Medulla oblongata (tissue), 1 donor: ENCODE data around the gene APC2.
"Not testable (repeated sequence)": the region's sequence is repeated elsewhere in the genome, so short reads cannot be mapped to it uniquely, and the experiment has no call there.

Experiments
- DNase-seq: peaks from one replicate; pipeline ENCODE4 v3.0.0-alpha.2; 2015; ENCODE audit errors: extremely low spot score

The APC2 gene

DNA sequence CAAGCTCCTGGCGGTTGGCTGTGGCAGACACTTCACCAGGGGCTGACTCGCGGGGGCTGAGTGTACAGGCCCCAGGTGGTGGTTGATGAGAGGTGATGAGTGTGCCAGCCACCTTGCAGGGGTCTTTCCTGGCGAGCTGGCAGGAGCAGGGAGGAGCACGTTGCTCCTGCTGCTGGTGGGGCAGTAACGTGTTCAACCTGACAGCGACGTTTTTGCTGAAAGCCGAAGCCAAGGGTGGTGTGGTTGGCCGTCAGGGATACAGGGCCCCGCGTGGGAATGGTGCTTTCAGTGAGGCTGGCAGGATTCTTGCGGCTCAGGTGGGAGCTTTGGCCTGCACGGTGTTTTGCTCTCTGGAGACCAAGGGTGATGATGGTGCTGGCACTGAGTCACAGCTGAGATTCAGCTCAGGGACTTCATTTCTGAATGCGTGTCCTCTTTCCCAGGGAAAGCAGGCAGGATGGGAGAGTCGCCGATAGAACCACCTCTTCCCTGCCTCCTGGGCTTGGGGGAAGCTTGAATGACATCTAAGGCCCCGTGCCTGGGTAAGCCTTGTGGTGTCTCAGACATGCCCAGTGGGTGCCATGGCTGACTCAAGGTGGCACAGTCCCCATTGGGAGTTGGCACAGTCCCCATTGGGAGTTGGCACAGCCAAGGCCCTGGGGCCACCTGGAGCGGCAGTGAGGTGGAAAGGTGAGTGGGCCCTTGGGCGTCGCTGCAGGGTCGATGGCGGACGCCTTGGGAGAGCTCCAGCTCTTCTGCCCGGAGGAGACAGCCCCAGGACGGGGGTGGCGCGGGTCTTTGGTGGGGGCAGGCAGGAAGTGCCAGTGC is 33.7 kb upstream of the APC2 start:
- no peak for DNase-seq

DNA sequence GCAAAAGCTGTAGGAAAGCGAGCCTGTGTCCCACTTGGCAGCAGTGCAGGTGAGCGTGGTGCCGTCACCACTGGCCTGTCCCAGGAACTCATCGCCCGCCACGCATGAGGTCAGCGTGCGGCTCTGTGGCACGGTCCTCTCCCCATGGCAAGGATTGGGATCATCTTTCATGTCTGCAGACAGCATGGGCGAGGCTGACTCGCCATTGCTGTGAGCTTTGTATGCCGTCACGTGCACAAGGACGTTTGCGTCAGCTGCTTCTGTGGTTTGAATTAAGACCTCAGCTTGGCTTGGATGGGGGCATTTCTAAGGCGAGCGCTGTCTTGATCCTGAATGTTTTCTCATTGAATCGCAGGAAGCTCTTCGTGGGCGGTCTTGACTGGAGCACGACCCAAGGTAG is 32.8 kb upstream of the APC2 start:
- peak; percentile 49 for DNase-seq

GRCh38 chr19:1417681-1418495 is 32.0 kb upstream of the APC2 start:
- no peak for DNase-seq

DNA sequence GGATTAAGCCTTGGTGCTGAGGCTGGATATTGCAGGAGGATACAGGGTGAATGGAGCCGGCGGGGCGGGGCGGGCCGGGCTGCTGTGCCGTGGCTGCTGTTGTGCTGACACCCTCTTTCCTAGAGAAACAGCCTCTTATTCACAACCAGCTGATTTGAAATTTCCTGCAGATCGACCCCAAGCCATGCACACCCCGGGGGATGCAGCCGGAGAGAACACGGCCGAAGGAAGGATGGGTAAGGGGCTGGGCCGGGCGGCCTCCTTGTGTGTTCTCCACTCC is 31.5 kb upstream of the APC2 start:
- no peak for DNase-seq

DNA sequence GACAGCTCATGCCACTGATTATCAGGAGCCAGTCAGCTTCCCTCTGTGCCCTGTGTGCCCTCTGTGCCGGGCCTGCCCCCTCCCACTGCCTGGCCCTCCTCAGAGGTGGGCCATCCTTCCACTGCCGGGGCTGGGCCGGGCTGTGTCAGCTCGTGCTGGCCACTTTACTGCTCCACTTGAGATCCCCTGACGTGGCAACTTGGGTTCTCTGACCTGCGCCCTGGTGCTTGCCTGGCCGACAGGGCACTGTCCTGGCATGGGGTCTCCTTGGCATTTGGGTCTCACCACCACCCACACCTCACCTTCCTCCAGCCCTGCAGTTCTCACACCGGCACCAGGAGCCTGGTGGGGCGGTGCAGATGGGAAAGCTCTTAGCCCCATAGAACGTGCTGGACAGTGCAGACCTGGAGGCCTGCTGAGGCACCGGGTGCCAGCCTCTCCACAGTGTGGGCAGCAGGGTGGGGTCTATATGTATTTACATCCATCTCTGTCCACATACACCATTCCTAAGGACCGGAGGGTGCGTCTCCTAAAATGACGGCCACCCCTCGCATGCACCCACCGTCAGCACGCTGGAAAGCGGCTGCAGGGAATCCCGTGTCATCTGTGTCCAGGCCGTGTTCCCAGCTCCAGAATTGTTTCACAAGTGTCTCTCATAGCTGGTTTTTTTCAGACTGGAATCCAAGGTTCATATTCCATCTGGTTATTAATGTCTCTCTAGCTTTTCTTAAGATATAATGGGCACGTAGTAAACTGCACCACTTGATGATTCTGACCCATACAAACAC is 30.8 kb upstream of the APC2 start:
- DNase-seq = no peak

DNA sequence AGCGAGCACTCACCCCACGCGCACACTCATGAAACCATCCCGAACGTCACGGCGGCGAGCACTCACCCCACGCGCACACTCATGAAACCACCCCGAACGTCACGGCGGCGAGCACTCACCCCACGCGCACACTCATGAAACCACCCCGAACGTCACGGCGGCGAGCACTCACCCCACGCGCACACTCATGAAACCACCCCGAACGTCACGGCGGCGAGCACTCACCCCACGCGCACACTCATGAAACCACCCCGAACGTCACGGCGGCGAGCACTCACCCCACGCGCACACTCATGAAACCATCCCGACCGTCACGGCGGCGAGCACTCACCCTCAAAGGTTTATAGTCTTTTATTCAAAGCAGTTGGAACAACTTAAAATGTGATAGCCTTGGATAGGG is 29.8 kb upstream of the APC2 start:
- not testable (repeated sequence) for DNase-seq

DNA sequence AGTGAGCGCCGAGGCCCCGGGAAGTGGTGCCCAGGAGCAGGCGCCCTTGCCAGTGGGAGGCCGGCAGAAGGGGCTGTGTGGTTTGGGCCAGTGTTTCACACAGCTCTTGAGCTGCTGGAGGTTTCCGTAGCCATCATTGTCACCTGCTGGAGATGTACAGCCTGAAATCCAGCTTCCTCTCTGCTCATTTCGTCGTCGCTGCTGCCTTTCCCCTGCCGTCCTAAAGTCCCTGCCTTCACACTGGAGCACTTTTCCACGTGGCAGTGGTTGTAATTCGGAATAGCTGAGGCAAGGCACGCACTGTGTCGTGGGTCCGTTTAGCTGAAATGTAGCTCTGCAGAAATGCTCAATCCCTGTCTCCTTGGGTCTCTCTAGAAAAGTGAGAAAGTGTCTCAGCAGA is 29.3 kb upstream of the APC2 start:
- DNase-seq = no peak

- DNase-seq = no peak
Measured at GRCh38 chr19:1421218-1421957, 28.5 kb upstream of the APC2 start.

DNA sequence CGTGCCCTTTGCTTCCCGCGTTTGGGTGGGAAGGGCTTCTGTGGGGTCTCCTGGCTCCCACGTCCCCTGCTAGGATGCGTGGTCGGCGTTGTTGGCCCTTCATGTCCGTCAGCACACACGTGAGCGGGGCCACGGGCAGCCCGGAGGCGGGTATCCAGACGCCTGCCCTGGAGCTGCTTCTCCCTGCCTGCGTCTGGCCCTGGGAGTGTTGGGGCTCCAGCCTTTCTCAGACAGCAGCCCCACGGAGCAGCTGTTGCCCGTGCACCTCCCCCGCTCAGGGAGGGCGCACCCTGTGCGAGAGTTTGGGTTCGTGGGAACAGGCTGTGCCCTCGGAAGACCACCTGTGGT is 28.0 kb upstream of the APC2 start:
- no peak for DNase-seq

DNA sequence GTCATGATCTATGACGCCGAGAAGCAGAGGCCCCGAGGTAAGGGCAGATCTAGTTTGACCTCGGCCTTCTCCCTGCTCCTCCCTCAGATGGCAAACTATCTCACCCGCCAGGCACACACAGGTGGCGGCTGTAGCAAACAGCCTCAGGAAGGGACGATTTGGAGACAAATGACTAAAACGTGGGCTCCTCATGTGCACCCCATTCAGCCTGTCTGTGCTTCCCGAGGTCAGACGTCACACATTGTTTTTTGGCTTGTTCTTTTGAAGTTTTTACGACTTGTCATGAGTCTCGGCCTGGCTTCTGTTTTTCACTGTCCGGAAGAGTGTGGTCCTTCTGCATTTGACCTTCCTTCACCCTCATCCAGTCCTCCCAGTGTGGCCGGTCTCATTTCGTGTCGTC is 27.6 kb upstream of the APC2 start:
- no peak for DNase-seq

GRCh38 chr19:1422943-1423342 is 27.0 kb upstream of the APC2 start:
- DNase-seq = no peak

DNA sequence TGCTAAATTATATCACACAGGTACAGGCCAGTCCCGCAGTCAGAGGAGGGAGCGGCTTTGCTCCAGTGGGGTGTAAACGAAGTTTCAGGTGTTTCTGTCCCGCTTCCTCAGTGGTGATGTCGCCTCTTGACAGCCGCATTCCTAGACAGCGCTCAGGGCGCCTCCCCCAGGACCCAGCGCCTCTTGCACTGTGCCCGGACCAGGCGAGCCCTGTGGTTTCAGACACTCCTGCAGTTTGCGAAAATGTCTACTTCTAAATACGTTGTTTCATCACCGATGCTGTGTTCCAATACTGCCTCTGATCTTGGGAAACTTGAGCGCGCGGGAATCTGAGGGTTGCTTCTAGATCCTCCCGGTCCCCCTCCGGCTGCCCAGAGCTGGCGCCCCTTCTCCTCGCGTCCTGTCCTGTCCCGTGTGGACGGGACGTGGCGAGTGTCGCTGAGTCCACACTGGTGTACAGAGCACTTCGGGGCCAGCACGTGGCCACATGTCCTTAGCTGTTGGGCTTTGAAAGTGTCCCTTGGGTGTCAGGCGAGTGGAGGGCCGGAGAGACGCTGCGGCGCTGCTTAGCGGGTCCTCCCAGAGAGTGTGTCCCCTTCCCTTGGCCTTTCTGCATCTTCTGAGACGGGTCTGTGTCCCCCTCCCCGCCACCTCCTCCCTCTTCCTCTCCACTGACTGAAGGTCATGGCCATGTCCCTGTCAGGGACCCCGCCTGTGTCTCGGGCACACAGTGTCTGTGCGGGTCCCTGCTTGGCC is 26.3 kb upstream of the APC2 start:
- no peak for DNase-seq

- DNase-seq = no peak
Measured at GRCh38 chr19:1424192-1424955, 25.5 kb upstream of the APC2 start.

DNA sequence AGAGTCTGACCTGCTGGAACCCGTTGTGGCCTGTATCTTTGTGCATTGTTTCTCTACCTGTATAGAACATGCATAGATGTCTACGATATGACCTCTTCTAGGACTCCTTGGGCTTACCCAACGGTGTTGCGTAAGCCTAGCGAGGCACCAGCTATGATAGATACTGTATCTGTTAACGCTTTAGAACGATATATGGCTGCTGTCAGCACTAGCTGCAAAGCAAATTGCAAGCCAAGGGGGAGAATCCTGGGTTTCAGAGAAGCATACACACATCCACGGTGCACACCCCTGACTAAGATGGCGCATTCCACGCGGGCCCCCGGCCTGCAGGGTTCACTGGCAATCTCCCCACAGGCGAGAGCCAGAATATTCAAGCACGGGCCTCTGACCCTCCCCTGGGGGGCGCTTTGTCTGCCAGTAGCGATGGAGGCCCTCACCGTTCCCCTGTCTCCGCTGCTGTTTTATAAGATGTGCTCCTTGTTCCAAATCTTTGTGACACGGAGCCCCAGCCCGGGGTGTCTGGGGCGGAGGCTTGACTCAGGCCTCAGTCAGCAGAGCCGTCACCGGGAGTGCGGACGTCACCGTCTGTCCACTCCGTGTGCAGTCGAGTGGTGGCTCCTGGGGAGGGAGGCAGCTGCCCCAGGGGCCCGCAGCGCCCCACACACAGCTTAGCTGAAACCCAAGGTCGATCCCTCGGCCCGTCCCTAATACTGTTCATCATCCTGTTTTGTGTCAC is 24.7 kb upstream of the APC2 start:
- DNase-seq = no peak

- DNase-seq = no peak
Measured at GRCh38 chr19:1425902-1426301, 24.0 kb upstream of the APC2 start.

DNA sequence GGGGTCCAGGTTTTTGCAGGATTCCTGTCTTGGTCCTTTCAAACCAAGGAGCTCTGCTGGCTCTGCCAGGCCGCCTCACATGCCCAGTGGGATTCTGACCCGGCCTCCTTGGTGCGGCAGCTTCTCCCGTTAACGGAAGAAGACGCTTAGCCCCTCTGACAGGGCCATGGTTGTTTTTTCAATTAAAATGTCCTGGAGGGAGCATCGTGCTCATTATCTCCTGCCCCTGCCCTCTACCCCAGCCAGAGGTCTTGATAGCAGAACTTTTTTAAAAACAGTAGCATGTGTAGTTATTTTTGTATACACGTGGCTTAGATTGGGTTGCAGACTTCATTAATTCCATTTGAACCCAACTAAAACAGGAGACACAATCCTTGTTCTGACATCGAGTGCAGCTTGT is 23.2 kb upstream of the APC2 start:
- no peak for DNase-seq

DNA sequence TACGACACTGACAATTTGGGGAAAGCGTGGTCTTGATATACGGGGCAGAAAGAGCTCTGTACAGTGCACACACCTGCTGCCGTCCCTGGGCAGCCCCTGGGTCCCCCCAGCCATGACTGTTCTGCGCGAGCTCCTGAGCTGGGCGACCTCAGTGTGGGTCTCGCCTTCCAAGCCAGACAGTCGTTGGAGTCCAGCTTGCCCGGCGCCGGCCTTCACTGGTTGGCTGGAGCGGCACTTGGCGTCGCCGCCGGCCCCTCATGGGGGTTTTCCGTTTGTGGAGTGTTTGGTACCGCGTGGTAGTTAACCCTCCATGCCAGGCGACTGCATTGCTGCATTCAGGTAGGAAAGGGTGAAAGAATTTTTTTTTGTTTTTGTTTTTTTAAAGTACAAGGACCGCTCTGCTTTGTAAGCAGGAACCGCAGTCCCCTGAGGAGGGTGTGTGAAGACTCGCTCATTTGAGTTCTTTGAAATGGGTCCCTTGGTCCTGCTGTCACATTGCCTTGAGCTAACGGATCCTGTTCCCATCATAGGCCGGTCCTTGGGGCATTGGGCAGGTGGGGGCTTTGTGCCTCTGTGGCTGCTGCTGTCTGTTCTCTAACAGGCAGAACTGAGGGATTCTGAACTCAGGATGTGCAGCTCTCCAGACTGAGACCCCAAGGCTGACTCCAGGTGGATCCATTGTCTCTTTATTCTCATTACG is 22.6 kb upstream of the APC2 start:
- DNase-seq = no peak

DNA sequence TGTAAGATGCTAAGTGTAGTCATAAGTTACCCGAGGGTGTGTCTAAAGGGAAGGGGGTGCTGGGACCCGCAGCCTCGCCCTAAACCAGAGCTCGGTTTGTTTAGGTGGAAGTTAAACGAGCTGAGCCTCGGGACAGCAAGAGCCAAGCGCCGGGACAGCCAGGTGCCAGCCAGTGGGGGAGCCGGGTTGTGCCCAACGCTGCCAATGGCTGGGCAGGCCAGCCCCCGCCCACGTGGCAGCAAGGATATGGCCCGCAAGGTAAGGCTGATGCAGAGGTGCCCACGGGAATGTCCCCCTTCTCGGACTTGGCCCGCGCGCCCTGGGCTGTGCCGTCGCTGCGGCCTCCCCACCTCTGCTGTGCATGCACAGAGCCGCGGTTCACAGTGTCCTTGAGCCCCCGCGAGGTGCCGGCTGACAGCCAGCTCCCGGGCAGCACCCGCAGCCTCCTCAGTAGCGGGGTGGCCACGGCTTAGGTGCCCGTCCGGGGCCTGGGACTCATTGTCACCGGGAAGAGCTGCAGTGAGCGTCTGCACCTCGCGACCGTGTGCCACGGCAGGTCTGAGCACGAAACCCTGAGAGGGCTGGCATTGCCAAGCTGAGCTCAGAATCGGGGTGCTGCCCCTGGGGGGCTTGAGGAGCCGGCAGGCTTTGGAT is 21.1 kb upstream of the APC2 start:
- no peak for DNase-seq

- DNase-seq = no peak
Measured at GRCh38 chr19:1429750-1430149, 20.2 kb upstream of the APC2 start.
